ENCODE data around the gene PLXNA3. TPM values are rescaled to one million over a fixed set of nuclear protein-coding genes. Genes with fewer than 3 reads are reported as not detected.

PLXNA3 gene
- total RNA-seq, 1 donor from 2014 or later: 135 TPM

GRCh38 chrX:154472685-154473632, 14.9 kb downstream of the PLXNA3 start:
- Mint-ChIP-seq H3K4me1 (ENCODE audit: low read depth) (no peaks in the 10 kb centered on the region), H3K27me3 (no peaks in the 10 kb centered on the region), H3K27ac (no peak overlapping the region), H3K36me3 (ENCODE audit: insufficient read depth) (peaks cover 6% of the 10 kb centered on the region), H3K9me3 (ENCODE audit: low read depth) (no peaks in the 10 kb centered on the region), H3K4me3 (ENCODE audit: low read depth) (no peak overlapping the region)
- TF ChIP-seq CTCF (IDR thresholded peaks at IDR 0.05; ENCODE audit: unreplicated experiment): no peak
- no peak for DNase-seq (ENCODE audit: low spot score, unreplicated experiment)

- Mint-ChIP-seq H3K4me3 (ENCODE audit: low read depth) (no peak overlapping the region), H3K36me3 (ENCODE audit: insufficient read depth) (peaks cover 6% of the 10 kb centered on the region), H3K4me1 (ENCODE audit: low read depth) (no peaks in the 10 kb centered on the region), H3K27ac (peak overlapping the region; percentile 89), H3K9me3 (ENCODE audit: low read depth) (no peaks in the 10 kb centered on the region), H3K27me3 (no peaks in the 10 kb centered on the region)
- DNase-seq (ENCODE audit: low spot score, unreplicated experiment): no peak
- TF ChIP-seq CTCF (IDR thresholded peaks at IDR 0.05; ENCODE audit: unreplicated experiment): no peak
These were observed 15.6 kb downstream of the PLXNA3 start for GRCh38 chrX:154473683-154474082.

GRCh38 chrX:154476821-154477220, 18.7 kb downstream of the PLXNA3 start:
- no peak overlapping the region for H3K27ac Mint-ChIP-seq
- no peaks in the 10 kb centered on the region for H3K27me3 Mint-ChIP-seq
- peak overlapping the region; percentile 31 for H3K4me3 Mint-ChIP-seq (ENCODE audit: low read depth)
- H3K36me3 Mint-ChIP-seq (ENCODE audit: insufficient read depth): peaks cover 2% of the 10 kb centered on the region
- no peaks in the 10 kb centered on the region for H3K9me3 Mint-ChIP-seq (ENCODE audit: low read depth)
- DNase-seq (ENCODE audit: low spot score, unreplicated experiment): no peak
- no peaks in the 10 kb centered on the region for H3K4me1 Mint-ChIP-seq (ENCODE audit: low read depth)
- no peak for TF ChIP-seq CTCF (IDR thresholded peaks at IDR 0.05; ENCODE audit: unreplicated experiment)

- Mint-ChIP-seq H3K27me3 (no peaks in the 10 kb centered on the region), H3K4me1 (ENCODE audit: low read depth) (no peaks in the 10 kb centered on the region), H3K36me3 (ENCODE audit: insufficient read depth) (peaks cover 2% of the 10 kb centered on the region), H3K9me3 (ENCODE audit: low read depth) (no peaks in the 10 kb centered on the region), H3K27ac (no peak overlapping the region), H3K4me3 (ENCODE audit: low read depth) (peak overlapping the region; percentile 75)
- no peak for DNase-seq (ENCODE audit: low spot score, unreplicated experiment)
- no peak for TF ChIP-seq CTCF (IDR thresholded peaks at IDR 0.05; ENCODE audit: unreplicated experiment)
These were observed 19.9 kb downstream of the PLXNA3 start for GRCh38 chrX:154477891-154478477.

- H3K4me1 Mint-ChIP-seq (ENCODE audit: low read depth): no peaks in the 10 kb centered on the region
These were observed 20.9 kb downstream of the PLXNA3 start, which contains the start of gene LAGE3 for GRCh38 chrX:154478728-154479622. Gene LAGE3 (minus strand): TSS chrX:154479281. CDS start chrX:154478915, 366 bp downstream.

More at GRCh38 chrX:154478728-154479622, 20.9 kb downstream of the PLXNA3 start, which contains the start of gene LAGE3:
- Mint-ChIP-seq H3K36me3 (ENCODE audit: insufficient read depth) (peaks cover 4% of the 10 kb centered on the region), H3K27me3 (no peaks in the 10 kb centered on the region), H3K27ac (peak within 1 kb of the TSS; percentile 20), H3K4me3 (ENCODE audit: low read depth) (peak within 1 kb of the TSS; percentile 75), H3K9me3 (ENCODE audit: low read depth) (peaks cover 3% of the 10 kb centered on the region)
- DNase-seq (ENCODE audit: low spot score, unreplicated experiment): peak; percentile 92
- TF ChIP-seq CTCF (IDR thresholded peaks at IDR 0.05; ENCODE audit: unreplicated experiment): no peak
